GM23338 (cell line): ENCODE data around the gene ETFBKMT. TPM values are rescaled to one million over a fixed set of nuclear protein-coding genes. Genes with fewer than 3 reads are reported as not detected.

ENCODE experiments used
- ATAC-seq: fragments of 200-7000 bp; cut with Tn5 transposase; 3 replicates; pipeline ENCODE4 v1.9.1; 2020
- DNase-seq: peaks from one replicate; pipeline ENCODE4 v3.0.0-alpha.2; 2015; ENCODE audit warnings: low spot score
- H2AFZ ChIP-seq: fragments of 200-600 bp; sonication (generic); 2 replicates; pipeline ENCODE4 v1.8.0; 2016; ENCODE audit warnings: antibody characterized with exemption, mild to moderate bottlenecking, moderate library complexity
- H3F3A ChIP-seq: fragments of 200-600 bp; sonication (generic); replicated peaks from 2 replicates; pipeline ENCODE4 v1.8.0; 2017; ENCODE audit warnings: antibody characterized with exemption, mixed run types, low read depth
- H3K27ac ChIP-seq: fragments of 200-600 bp; sonication (generic); 2 replicates; pipeline ENCODE4 v1.6.1; 2016; ENCODE audit warnings: low read depth
- H3K27me3 ChIP-seq: fragments of 200-600 bp; sonication (generic); 2 replicates; pipeline ENCODE4 v1.8.0; 2016; ENCODE audit warnings: mild to moderate bottlenecking, mixed run types, moderate library complexity; ENCODE audit not compliant: insufficient read depth
- H3K36me3 ChIP-seq: fragments of 200-600 bp; sonication (generic); 2 replicates; pipeline ENCODE4 v1.8.0; 2016; ENCODE audit warnings: mild to moderate bottlenecking; ENCODE audit not compliant: insufficient read depth
- H3K4me1 ChIP-seq: fragments of 200-600 bp; sonication (generic); 2 replicates; pipeline ENCODE4 v1.8.0; 2016; ENCODE audit warnings: mild to moderate bottlenecking, moderate library complexity; ENCODE audit not compliant: insufficient read depth
- H3K4me2 ChIP-seq: fragments of 200-600 bp; sonication (generic); 2 replicates; pipeline ENCODE4 v1.7.1; 2017; ENCODE audit warnings: mixed run types
- H3K4me3 ChIP-seq: fragments of 200-600 bp; sonication (generic); 2 replicates; pipeline ENCODE4 v1.6.1; 2016; ENCODE audit warnings: mixed run types
- H3K79me2 ChIP-seq: fragments of 200-600 bp; sonication (generic); replicated peaks from 2 replicates; pipeline ENCODE4 v1.8.0; 2017; ENCODE audit warnings: mild to moderate bottlenecking; ENCODE audit not compliant: insufficient read depth
- H3K9me2 ChIP-seq: fragments of 200-600 bp; sonication (generic); 2 replicates; pipeline ENCODE4 v1.8.0; 2017; ENCODE audit not compliant: insufficient read depth
- H4K20me1 ChIP-seq: fragments of 200-600 bp; sonication (generic); replicated peaks from 2 replicates; pipeline ENCODE4 v1.8.0; 2017; ENCODE audit warnings: mild to moderate bottlenecking; ENCODE audit not compliant: insufficient read depth
- H3K27ac Mint-ChIP-seq: 2 replicates; pipeline ENCODE4 v1.8.0; 2020; ENCODE audit warnings: inconsistent platforms, mild to moderate bottlenecking, moderate library complexity, mixed read lengths
- H3K27me3 Mint-ChIP-seq: 3 replicates; pipeline ENCODE4 v1.8.0; 2022; ENCODE audit warnings: low read depth, mild to moderate bottlenecking, moderate library complexity, mixed read lengths, inconsistent platforms; ENCODE audit not compliant: insufficient read depth, poor library complexity
- H3K36me3 Mint-ChIP-seq: 3 replicates; pipeline ENCODE4 v1.8.0; 2021; ENCODE audit warnings: low read depth, mild to moderate bottlenecking, inconsistent platforms, moderate library complexity, mixed read lengths
- H3K4me1 Mint-ChIP-seq: 3 replicates; pipeline ENCODE4 v1.8.0; 2020; ENCODE audit warnings: mild to moderate bottlenecking, inconsistent platforms, mixed read lengths
- H3K4me3 Mint-ChIP-seq: 3 replicates; pipeline ENCODE4 v1.8.0; 2021; ENCODE audit warnings: moderate library complexity, mild to moderate bottlenecking, inconsistent platforms, mixed read lengths
- H3K9me3 Mint-ChIP-seq: 3 replicates; pipeline ENCODE4 v1.8.0; 2020; ENCODE audit warnings: moderate library complexity, mild to moderate bottlenecking, inconsistent platforms, mixed read lengths
- CREB1 ChIP-seq: fragments of 250-450 bp; sonication (Bioruptor Pico); IDR thresholded peaks from 2 replicates; pipeline ENCODE4 v1.5.0; 2020; ENCODE audit warnings: low read depth, mild to moderate bottlenecking, moderate library complexity
- EZH2 ChIP-seq: fragments of 200-600 bp; sonication (generic); IDR thresholded peaks from one replicate; pipeline ENCODE4 v1.8.0; 2017; ENCODE audit warnings: antibody characterized with exemption, mild to moderate bottlenecking, low read depth; ENCODE audit not compliant: unreplicated experiment
- JUNB ChIP-seq: IDR thresholded peaks from one replicate; pipeline ENCODE4 v1.6.1; 2016; ENCODE audit warnings: antibody characterized with exemption; ENCODE audit not compliant: unreplicated experiment
- POLR2AphosphoS5 ChIP-seq: IDR thresholded peaks from 2 replicates; pipeline ENCODE4 v1.6.1; 2016; ENCODE audit warnings: antibody characterized with exemption, low read depth
- ZNF114 ChIP-seq: fragments of 250-450 bp; sonication (Bioruptor Pico); IDR thresholded peaks from 2 replicates; pipeline ENCODE4 v1.5.0; 2020; ENCODE audit warnings: mild to moderate bottlenecking, moderate library complexity
- polyA plus RNA-seq: library from polyadenylated mRNA; unstranded; fragments of >200 nt; fragmentation: Nextera tagmentation; extraction: Ambion mirVana; gene quantifications from 2 replicates; pipeline ENCODE4 v1.2.1, GENCODE V29; 2016
- total RNA-seq: library from RNA; depleted of rRNA; stranded (reverse); fragments of >200 nt; shearing (Covaris generic); gene quantifications from 2 replicates; pipeline ENCODE4 v1.2.3, GENCODE V29; 2014
- TF ChIP-seq, protein P1 (sequence below): fragments of 250-450 bp; sonication (Bioruptor Pico); IDR thresholded peaks from 2 replicates; pipeline ENCODE4 v1.5.0; 2020; ENCODE audit warnings: mild to moderate bottlenecking, moderate library complexity
- TF ChIP-seq, protein P2 (sequence below), 2 experiments: fragments of 200-600 bp in 1 of 2; sonication (generic) in 1 of 2; conservative IDR thresholded peaks; 2 replicates each; pipeline versions ENCODE4 v1.5.1 to v1.6.1; 2016 to 2017; ENCODE audit warnings: antibody characterized with exemption in 2 of 2, low read depth in 2 of 2, mild to moderate bottlenecking in 2 of 2, moderate library complexity in 1 of 2
- TF ChIP-seq, protein P3 (sequence below): IDR thresholded peaks from 2 replicates; pipeline ENCODE4 v1.6.1; 2016; ENCODE audit warnings: antibody characterized with exemption

ETFBKMT gene
- total and polyA plus RNA-seq, 2 experiments from 2014 or later = 0.79 to 3.2 TPM

DNA sequence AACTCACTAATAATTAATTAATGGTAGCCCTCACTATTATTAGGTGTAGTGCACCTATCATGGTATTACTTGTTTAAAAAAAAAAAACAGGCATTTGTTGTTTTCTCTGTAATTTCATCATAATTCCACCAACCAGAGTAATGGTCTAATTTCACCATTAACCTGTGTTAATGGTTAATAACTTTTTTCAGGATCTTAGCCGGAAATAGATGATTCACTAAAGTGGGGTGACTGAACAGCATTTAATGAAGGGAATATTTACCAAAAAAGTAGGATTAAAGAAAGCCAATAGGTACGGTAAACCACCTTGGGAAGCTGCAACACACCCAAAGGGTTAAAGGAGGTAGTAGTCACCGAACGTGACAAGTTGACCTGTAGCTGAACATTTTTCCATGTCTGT, 13.0 kb downstream of the ETFBKMT start (continued):
- TF ChIP-seq, protein P1, sequence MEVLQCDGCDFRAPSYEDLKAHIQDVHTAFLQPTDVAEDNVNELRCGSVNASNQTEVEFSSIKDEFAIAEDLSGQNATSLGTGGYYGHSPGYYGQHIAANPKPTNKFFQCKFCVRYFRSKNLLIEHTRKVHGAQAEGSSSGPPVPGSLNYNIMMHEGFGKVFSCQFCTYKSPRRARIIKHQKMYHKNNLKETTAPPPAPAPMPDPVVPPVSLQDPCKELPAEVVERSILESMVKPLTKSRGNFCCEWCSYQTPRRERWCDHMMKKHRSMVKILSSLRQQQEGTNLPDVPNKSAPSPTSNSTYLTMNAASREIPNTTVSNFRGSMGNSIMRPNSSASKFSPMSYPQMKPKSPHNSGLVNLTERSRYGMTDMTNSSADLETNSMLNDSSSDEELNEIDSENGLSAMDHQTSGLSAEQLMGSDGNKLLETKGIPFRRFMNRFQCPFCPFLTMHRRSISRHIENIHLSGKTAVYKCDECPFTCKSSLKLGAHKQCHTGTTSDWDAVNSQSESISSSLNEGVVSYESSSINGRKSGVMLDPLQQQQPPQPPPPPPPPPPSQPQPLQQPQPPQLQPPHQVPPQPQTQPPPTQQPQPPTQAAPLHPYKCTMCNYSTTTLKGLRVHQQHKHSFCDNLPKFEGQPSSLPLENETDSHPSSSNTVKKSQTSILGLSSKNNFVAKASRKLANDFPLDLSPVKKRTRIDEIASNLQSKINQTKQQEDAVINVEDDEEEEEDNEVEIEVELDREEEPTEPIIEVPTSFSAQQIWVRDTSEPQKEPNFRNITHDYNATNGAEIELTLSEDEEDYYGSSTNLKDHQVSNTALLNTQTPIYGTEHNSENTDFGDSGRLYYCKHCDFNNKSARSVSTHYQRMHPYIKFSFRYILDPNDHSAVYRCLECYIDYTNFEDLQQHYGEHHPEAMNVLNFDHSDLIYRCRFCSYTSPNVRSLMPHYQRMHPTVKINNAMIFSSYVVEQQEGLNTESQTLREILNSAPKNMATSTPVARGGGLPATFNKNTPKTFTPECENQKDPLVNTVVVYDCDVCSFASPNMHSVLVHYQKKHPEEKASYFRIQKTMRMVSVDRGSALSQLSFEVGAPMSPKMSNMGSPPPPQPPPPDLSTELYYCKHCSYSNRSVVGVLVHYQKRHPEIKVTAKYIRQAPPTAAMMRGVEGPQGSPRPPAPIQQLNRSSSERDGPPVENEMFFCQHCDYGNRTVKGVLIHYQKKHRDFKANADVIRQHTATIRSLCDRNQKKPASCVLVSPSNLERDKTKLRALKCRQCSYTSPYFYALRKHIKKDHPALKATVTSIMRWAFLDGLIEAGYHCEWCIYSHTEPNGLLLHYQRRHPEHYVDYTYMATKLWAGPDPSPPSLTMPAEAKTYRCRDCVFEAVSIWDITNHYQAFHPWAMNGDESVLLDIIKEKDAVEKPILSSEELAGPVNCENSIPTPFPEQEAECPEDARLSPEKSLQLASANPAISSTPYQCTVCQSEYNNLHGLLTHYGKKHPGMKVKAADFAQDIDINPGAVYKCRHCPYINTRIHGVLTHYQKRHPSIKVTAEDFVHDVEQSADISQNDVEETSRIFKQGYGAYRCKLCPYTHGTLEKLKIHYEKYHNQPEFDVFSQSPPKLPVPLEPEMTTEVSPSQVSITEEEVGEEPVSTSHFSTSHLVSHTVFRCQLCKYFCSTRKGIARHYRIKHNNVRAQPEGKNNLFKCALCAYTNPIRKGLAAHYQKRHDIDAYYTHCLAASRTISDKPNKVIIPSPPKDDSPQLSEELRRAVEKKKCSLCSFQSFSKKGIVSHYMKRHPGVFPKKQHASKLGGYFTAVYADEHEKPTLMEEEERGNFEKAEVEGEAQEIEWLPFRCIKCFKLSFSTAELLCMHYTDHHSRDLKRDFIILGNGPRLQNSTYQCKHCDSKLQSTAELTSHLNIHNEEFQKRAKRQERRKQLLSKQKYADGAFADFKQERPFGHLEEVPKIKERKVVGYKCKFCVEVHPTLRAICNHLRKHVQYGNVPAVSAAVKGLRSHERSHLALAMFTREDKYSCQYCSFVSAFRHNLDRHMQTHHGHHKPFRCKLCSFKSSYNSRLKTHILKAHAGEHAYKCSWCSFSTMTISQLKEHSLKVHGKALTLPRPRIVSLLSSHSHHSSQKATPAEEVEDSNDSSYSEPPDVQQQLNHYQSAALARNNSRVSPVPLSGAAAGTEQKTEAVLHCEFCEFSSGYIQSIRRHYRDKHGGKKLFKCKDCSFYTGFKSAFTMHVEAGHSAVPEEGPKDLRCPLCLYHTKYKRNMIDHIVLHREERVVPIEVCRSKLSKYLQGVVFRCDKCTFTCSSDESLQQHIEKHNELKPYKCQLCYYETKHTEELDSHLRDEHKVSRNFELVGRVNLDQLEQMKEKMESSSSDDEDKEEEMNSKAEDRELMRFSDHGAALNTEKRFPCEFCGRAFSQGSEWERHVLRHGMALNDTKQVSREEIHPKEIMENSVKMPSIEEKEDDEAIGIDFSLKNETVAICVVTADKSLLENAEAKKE (CRISPR knock-in tag) = no peak
- TF ChIP-seq, protein P2, sequence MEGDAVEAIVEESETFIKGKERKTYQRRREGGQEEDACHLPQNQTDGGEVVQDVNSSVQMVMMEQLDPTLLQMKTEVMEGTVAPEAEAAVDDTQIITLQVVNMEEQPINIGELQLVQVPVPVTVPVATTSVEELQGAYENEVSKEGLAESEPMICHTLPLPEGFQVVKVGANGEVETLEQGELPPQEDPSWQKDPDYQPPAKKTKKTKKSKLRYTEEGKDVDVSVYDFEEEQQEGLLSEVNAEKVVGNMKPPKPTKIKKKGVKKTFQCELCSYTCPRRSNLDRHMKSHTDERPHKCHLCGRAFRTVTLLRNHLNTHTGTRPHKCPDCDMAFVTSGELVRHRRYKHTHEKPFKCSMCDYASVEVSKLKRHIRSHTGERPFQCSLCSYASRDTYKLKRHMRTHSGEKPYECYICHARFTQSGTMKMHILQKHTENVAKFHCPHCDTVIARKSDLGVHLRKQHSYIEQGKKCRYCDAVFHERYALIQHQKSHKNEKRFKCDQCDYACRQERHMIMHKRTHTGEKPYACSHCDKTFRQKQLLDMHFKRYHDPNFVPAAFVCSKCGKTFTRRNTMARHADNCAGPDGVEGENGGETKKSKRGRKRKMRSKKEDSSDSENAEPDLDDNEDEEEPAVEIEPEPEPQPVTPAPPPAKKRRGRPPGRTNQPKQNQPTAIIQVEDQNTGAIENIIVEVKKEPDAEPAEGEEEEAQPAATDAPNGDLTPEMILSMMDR (conservative IDR thresholded peaks at IDR 0.05; ENCODE audit: low read depth in 2 of 2) = no peak
- TF ChIP-seq, protein P3, sequence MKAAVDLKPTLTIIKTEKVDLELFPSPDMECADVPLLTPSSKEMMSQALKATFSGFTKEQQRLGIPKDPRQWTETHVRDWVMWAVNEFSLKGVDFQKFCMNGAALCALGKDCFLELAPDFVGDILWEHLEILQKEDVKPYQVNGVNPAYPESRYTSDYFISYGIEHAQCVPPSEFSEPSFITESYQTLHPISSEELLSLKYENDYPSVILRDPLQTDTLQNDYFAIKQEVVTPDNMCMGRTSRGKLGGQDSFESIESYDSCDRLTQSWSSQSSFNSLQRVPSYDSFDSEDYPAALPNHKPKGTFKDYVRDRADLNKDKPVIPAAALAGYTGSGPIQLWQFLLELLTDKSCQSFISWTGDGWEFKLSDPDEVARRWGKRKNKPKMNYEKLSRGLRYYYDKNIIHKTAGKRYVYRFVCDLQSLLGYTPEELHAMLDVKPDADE = no peak
- TF ChIP-seq CREB1 = no peak

DNA sequence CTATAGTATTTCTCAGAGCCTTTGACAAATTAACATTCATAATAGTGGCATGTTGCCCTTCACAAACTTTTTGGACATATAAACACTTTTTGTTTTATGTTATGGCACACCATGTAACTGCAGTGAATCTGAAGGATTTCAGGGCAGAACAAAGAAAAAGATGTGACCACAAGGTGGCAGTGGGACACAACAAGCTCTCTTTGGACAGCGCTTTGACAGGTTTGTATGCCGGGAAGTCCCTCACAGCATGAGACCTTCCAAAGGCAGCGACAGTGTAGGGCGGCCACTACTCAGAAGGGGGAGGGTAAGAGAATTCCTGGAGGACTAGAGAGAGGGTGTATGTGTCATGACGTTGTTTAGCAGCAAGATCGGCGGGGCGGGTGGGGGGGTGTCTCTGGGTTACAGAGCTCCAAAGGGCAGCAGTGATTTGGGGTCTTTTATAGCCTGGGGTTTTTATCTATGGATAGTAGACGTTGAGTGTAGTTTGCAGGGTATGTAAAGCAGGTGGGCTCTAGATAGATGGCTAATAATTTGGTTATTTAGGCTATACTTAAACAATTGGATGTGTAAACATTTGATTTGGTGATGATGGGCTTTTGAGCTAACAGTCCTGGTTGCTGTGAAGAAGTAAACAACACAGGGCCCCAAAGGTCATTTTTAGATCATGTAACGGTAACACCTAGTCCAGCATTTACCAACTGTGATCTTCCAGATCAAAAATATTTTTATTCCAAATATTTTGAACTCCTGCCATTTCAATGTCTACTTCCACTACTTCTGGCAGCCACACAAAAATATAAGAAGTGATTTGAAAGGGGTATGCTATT, 22.9 kb downstream of the ETFBKMT start:
- H3K4me3 Mint-ChIP-seq = no peak overlapping the region
- TF ChIP-seq, protein P2 (conservative IDR thresholded peaks at IDR 0.05; ENCODE audit: low read depth in 2 of 2) = peak; percentile 91 to 98
- TF ChIP-seq ZNF114 (CRISPR knock-in tag) = no peak
- no peak for TF ChIP-seq JUNB
- no peak for TF ChIP-seq POLR2AphosphoS5
- TF ChIP-seq EZH2 = no peak
- TF ChIP-seq CREB1 = peak; percentile 73
- peaks cover 3% of the 10 kb centered on the region for H3K27me3 Mint-ChIP-seq
- Histone ChIP-seq H3K36me3 (peaks cover 4% of the 10 kb centered on the region; the same call in 1 of the 2 replicates), H3K9me2 (peaks cover 3% of the 10 kb centered on the region; the same call in 1 of the 2 replicates), H3K4me1 (peaks cover 10% of the 10 kb centered on the region), H4K20me1 (no peaks in the 10 kb centered on the region), H3F3A (no peaks in the 10 kb centered on the region), H3K27ac (no peak overlapping the region), H3K4me2 (no peak overlapping the region), H2AFZ (no peak overlapping the region), H3K79me2 (no peaks in the 10 kb centered on the region), H3K27me3 (no peaks in the 10 kb centered on the region), H3K4me3 (no peak overlapping the region)
- peak; percentile 97 for DNase-seq
- H3K36me3 Mint-ChIP-seq = peaks cover 45% of the 10 kb centered on the region
- H3K4me1 Mint-ChIP-seq = no peaks in the 10 kb centered on the region
- no peak overlapping the region for H3K27ac Mint-ChIP-seq
- peaks cover 35% of the 10 kb centered on the region for H3K9me3 Mint-ChIP-seq
- ATAC-seq = peak; percentile 100
